Testis (tissue), 2 donors: ENCODE data around the gene SLC9A9.

Experiments
- CTCF ChIP-seq, 3 experiments: fragments of 450-650 bp in 2 of 3; fragments of 200-600 bp in 1 of 3; sonication (generic) in 1 of 3; IDR thresholded peaks; one replicate each; pipeline ENCODE4 v1.5.1; 2016 to 2019; ENCODE audit warnings: antibody characterized with exemption in 3 of 3, mild to moderate bottlenecking in 2 of 3, moderate library complexity in 1 of 3
- POLR2A ChIP-seq: fragments of 450-650 bp; IDR thresholded peaks from one replicate; pipeline ENCODE4 v1.6.1; 2017; ENCODE audit warnings: antibody characterized with exemption, mild to moderate bottlenecking, moderate library complexity

GRCh38 chr3:143850877-143851276 lies 2.6 kb upstream of the SLC9A9 start:
- TF ChIP-seq CTCF (IDR thresholded peaks at IDR 0.05) (no peak), POLR2A (no peak)
